CD4-positive, alpha-beta T cell treated with Interleukin-2 at 100 ng/mL for 4 hours (primary cell): Measurements from ENCODE around the gene OR5A1.

Experiments
- DNase-seq: peaks from one replicate; pipeline ENCODE4 v3.0.0-alpha.2; 2020; ENCODE audit warnings: low spot score

The OR5A1 gene

DNA sequence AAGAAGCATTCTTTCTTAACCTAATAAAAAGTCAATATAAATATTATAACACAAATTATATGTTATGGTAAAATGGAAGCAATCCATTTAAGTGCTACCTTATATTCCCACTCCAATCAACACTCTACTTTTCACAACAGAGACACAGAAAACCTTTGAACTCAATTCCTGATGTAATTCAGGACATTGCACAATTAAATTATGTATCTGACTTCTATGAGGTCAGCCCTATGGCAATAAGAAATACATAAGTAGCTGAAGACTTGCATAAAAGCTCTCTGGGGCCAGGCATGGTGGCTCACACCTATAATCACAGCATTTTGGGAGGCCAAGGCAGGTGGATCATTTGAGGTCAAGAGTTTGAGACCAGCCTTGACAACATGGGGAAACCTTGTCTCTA is 43.6 kb downstream of the OR5A1 start:
- no peak for DNase-seq

DNA sequence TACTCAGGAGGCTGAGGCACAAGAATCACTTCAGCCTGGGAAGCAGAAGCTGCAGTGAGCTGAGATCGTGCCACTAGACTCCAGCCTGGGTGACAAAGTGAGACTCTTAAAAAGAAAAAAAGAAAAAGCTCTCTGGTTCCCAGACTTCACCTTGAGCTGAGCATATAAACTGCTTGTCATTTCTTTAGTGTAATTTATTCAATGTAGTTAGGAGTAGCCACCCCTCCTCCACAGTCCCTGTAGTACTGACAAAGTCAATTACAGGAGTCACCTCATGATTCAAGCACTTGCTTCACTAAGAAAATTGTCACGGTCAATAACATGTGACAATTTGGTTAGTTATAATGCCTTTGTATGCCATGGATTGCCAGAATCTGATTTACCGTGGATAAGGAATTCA is 44.1 kb downstream of the OR5A1 start:
- no peak for DNase-seq
